GM23248 (cell line): Measurements from ENCODE around the gene NSMF.

Source experiments
- EZH2 ChIP-seq: fragments of 200-600 bp; sonication (generic); IDR thresholded peaks from 2 replicates; pipeline ENCODE4 v1.6.1; 2018; ENCODE audit warnings: antibody characterized with exemption, mild to moderate bottlenecking; ENCODE audit not compliant: insufficient read depth, poor library complexity, severe bottlenecking
- EZH2phosphoT487 ChIP-seq: fragments of 200-600 bp; sonication (generic); IDR thresholded peaks from 2 replicates; pipeline ENCODE4 v1.6.1; 2018; ENCODE audit warnings: antibody characterized with exemption, moderate library complexity, mild to moderate bottlenecking, low read depth; ENCODE audit not compliant: insufficient read depth

- TF ChIP-seq EZH2 (no peak), EZH2phosphoT487 (no peak)
Measured at GRCh38 chr9:137454597-137455358, 4.4 kb downstream of the NSMF start.
